ENCODE results near the gene SLC2A5. TPM values are rescaled to one million over a fixed set of nuclear protein-coding genes. Genes with fewer than 3 reads are reported as not detected.

Gene SLC2A5
- total and polyA plus RNA-seq, 2 donors (not counting 3 experiments of a cell fraction or from before 2014, with no cell fraction given) = not detected

DNA sequence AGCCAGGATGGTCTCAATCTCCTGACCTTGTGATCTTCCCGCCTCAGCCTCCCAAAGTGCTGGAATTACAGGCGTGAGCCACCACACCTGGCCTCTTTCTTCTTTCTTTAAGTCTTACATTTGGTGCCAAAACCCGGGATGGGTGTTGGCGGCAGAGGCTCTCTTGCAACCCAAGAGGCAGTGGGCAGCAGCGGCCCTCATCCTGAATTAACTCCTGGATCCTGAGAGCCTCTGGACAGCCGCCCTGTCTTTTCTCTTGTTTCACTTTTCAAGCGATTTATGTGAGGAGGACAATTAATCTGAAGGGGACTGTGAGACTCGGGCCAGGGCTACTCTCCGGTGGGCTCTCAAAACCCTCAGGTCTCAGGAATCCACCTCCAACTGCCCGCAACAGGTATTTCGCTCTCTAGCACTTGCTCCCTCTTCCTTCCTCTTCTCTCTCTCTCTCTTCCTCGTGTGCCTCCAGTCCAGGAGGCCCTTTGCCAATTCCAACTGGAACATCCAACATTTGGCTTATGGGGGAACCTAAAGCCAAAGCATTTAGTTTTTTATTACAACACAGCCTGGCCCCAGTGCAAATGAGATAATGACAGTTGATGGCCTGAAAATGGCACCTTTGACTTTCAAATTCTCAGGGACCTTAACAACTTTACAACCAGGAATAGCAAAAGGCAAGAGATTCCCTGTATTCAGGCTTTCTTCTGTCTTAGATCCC is 18.1 kb upstream of the SLC2A5 start:
- H3K27ac ChIP-seq (ENCODE audit: insufficient read depth, low read depth, low read length) = no peak overlapping the region
- DNase-seq (ENCODE audit: low read depth, low spot score) (no peak), FAIRE-seq (no peak)
- no peaks in the 10 kb centered on the region for H4K20me1 ChIP-seq (replicated peaks; ENCODE audit: control insufficient read depth, extremely low read depth, insufficient read depth, low read length)
- H3K9me3 ChIP-seq (replicated peaks; ENCODE audit: control insufficient read depth, insufficient read depth, low read length) = no peaks in the 10 kb centered on the region
- H3K27me3 ChIP-seq (ENCODE audit: control insufficient read depth in 2 of 2, insufficient read depth in 2 of 2, low read length in 2 of 2) = peaks cover 8 to 23% of the 10 kb centered on the region in 2 experiments
- ChIA-PET POLR2A (no interaction called here), CTCF (no interaction called here)
- no TSS peak for BruUV-seq (replicated peaks)
- no peaks in the 10 kb centered on the region for H3K4me1 ChIP-seq (ENCODE audit: control insufficient read depth, extremely low read depth, insufficient read depth, low read length)
- H3K4me2 ChIP-seq (ENCODE audit: insufficient read depth, low read length) = no peak overlapping the region
- dilution Hi-C loops (cut with MboI; ENCODE audit: extremely low pct_ligation_motif_present, low sequenced_read_pairs) = no loop called here
- no peaks in the 10 kb centered on the region for H3K36me3 ChIP-seq (ENCODE audit: control insufficient read depth in 2 of 2, extremely low read depth in 1 of 2, insufficient read depth in 2 of 2, low read length in 2 of 2)
- no peaks in the 10 kb centered on the region for H3K79me2 ChIP-seq (ENCODE audit: control insufficient read depth, insufficient read depth, low read length)
- no peaks in the 10 kb centered on the region for H3K9me1 ChIP-seq (replicated peaks; ENCODE audit: control insufficient read depth, extremely low read depth, insufficient read depth, low read length)
- no peak overlapping the region for H3K9ac ChIP-seq (replicated peaks; ENCODE audit: extremely low read depth, insufficient read depth, low read length)
- H2AFZ ChIP-seq (ENCODE audit: low read depth, low read length) = no peak overlapping the region
- no peak overlapping the region for H3K4me3 ChIP-seq (replicated peaks in 1 of 3; ENCODE audit: insufficient read depth in 1 of 3, low read depth in 1 of 3, low read length in 3 of 3)
- intact Hi-C loops (cut with micrococcal nuclease) = no loop called here
- no peak for TF ChIP-seq MYC (IDR thresholded peaks at IDR 0.05; ENCODE audit: low read depth, low read length)
- no peak for TF ChIP-seq POLR2A (IDR thresholded peaks at IDR 0.05; ENCODE audit: low read depth, low read length)
- TF ChIP-seq EZH2 (IDR thresholded peaks at IDR 0.05; ENCODE audit: borderline replicate concordance, low read depth, low read length, severe bottlenecking) = no peak

DNA sequence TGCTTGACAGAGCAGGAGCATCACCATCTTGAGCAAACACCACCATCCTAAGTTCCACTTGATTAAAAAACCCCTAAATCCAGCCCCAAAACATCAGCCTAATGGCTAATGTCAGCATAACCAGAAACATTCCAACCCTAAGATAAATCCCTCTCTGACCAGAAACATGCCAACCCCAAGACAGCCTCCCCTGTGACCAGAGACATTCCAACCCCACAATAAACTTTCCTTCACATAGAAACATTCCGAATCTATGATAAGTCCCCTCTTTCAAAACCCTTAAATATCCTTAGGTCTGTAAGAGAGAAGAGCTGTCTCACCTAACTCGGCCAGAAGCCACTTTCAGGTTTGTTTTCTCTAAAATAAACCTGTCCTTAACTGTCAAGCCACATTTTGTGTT is 17.4 kb upstream of the SLC2A5 start:
- dilution Hi-C loops (cut with MboI; ENCODE audit: extremely low pct_ligation_motif_present, low sequenced_read_pairs) = no loop called here
- no peak for FAIRE-seq
- DNase-seq (ENCODE audit: low read depth, low spot score) = no peak

More for the DNA sequence above, 17.4 kb upstream of the SLC2A5 start:
- no peak overlapping the region for H2AFZ ChIP-seq (ENCODE audit: low read depth, low read length)
- no peaks in the 10 kb centered on the region for H3K9me1 ChIP-seq (replicated peaks; ENCODE audit: control insufficient read depth, extremely low read depth, insufficient read depth, low read length)
- CTCF ChIA-PET = no interaction called here
- no peaks in the 10 kb centered on the region for H3K79me2 ChIP-seq (ENCODE audit: control insufficient read depth, insufficient read depth, low read length)
- no peak overlapping the region for H3K4me2 ChIP-seq (ENCODE audit: insufficient read depth, low read length)
- H3K27ac ChIP-seq (ENCODE audit: insufficient read depth, low read depth, low read length) = no peak overlapping the region
- H3K9ac ChIP-seq (replicated peaks; ENCODE audit: extremely low read depth, insufficient read depth, low read length) = no peak overlapping the region
- intact Hi-C loops (cut with micrococcal nuclease) = no loop called here
- no peak for TF ChIP-seq GATA2 (IDR thresholded peaks at IDR 0.05; ENCODE audit: insufficient read depth, insufficient read length, low read depth, low read length)
- no peak for TF ChIP-seq FOS (IDR thresholded peaks at IDR 0.05; ENCODE audit: borderline replicate concordance, insufficient read depth, low read length)
- TF ChIP-seq, protein P1, sequence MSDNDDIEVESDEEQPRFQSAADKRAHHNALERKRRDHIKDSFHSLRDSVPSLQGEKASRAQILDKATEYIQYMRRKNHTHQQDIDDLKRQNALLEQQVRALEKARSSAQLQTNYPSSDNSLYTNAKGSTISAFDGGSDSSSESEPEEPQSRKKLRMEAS (IDR thresholded peaks at IDR 0.05; ENCODE audit: insufficient read depth, insufficient read length) = no peak
- TF ChIP-seq, protein P2, sequence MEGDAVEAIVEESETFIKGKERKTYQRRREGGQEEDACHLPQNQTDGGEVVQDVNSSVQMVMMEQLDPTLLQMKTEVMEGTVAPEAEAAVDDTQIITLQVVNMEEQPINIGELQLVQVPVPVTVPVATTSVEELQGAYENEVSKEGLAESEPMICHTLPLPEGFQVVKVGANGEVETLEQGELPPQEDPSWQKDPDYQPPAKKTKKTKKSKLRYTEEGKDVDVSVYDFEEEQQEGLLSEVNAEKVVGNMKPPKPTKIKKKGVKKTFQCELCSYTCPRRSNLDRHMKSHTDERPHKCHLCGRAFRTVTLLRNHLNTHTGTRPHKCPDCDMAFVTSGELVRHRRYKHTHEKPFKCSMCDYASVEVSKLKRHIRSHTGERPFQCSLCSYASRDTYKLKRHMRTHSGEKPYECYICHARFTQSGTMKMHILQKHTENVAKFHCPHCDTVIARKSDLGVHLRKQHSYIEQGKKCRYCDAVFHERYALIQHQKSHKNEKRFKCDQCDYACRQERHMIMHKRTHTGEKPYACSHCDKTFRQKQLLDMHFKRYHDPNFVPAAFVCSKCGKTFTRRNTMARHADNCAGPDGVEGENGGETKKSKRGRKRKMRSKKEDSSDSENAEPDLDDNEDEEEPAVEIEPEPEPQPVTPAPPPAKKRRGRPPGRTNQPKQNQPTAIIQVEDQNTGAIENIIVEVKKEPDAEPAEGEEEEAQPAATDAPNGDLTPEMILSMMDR (IDR thresholded peaks at IDR 0.05; ENCODE audit: extremely low read depth in 1 of 2, insufficient read depth in 1 of 2, low read depth in 1 of 2, low read length in 2 of 2) = no peak
- no peak for TF ChIP-seq POLR2A (IDR thresholded peaks at IDR 0.05; ENCODE audit: low read depth, low read length)
- TF ChIP-seq EZH2 (IDR thresholded peaks at IDR 0.05; ENCODE audit: borderline replicate concordance, low read depth, low read length, severe bottlenecking) = no peak
- TF ChIP-seq MYC (IDR thresholded peaks at IDR 0.05; ENCODE audit: low read depth, low read length) = no peak
- TF ChIP-seq POLR2AphosphoS5 (IDR thresholded peaks at IDR 0.05; ENCODE audit: insufficient read depth, low read depth, low read length) = no peak
- no peak for TF ChIP-seq JUN (IDR thresholded peaks at IDR 0.05; ENCODE audit: borderline replicate concordance, insufficient read depth, insufficient read length, low read depth)
- no peaks in the 10 kb centered on the region for H4K20me1 ChIP-seq (replicated peaks; ENCODE audit: control insufficient read depth, extremely low read depth, insufficient read depth, low read length)
- H3K27me3 ChIP-seq (ENCODE audit: control insufficient read depth in 2 of 2, insufficient read depth in 2 of 2, low read length in 2 of 2) = peaks cover 6 to 19% of the 10 kb centered on the region in 2 experiments
- no peaks in the 10 kb centered on the region for H3K9me3 ChIP-seq (replicated peaks; ENCODE audit: control insufficient read depth, insufficient read depth, low read length)
- no TSS peak for BruUV-seq (replicated peaks)
- no peaks in the 10 kb centered on the region for H3K4me1 ChIP-seq (ENCODE audit: control insufficient read depth, extremely low read depth, insufficient read depth, low read length)
- H3K4me3 ChIP-seq (replicated peaks in 1 of 3; ENCODE audit: insufficient read depth in 1 of 3, low read depth in 1 of 3, low read length in 3 of 3) = no peak overlapping the region
- POLR2A ChIA-PET = no interaction called here
- no peaks in the 10 kb centered on the region for H3K36me3 ChIP-seq (ENCODE audit: control insufficient read depth in 2 of 2, extremely low read depth in 1 of 2, insufficient read depth in 2 of 2, low read length in 2 of 2)

Data from endothelial cell of umbilical vein (primary cell).